Muscle layer of colon (tissue), 2 donors: ENCODE results near the gene KLRC3.
"Not testable (repeated sequence)": the region's sequence is repeated elsewhere in the genome, so short reads cannot be mapped to it uniquely, and the experiment has no call there.

Source experiments
- H3K27ac ChIP-seq: one replicate; pipeline ENCODE4 v1.7.0; 2013; ENCODE audit warnings: low read depth, mild to moderate bottlenecking, low read length, moderate library complexity
- H3K27me3 ChIP-seq, 2 donors: one replicate each; pipeline ENCODE4 v1.7.0; 2013; ENCODE audit warnings: low read length in 2 of 2, mild to moderate bottlenecking in 2 of 2; ENCODE audit not compliant: insufficient read depth in 2 of 2, control insufficient read depth in 1 of 2
- H3K36me3 ChIP-seq: one replicate; pipeline ENCODE4 v1.7.0; 2013; ENCODE audit warnings: mild to moderate bottlenecking, low read length; ENCODE audit not compliant: insufficient read depth
- H3K4me1 ChIP-seq: one replicate; pipeline ENCODE4 v1.7.0; 2013; ENCODE audit warnings: mild to moderate bottlenecking, low read length; ENCODE audit not compliant: insufficient read depth
- H3K4me3 ChIP-seq, 2 donors: one replicate each; pipeline ENCODE4 v1.7.0; 2013; ENCODE audit warnings: low read length in 2 of 2, low read depth in 1 of 2, mild to moderate bottlenecking in 1 of 2, moderate library complexity in 1 of 2
- H3K9ac ChIP-seq: one replicate; pipeline ENCODE4 v1.7.0; 2013; ENCODE audit warnings: low read length
- H3K9me3 ChIP-seq: one replicate; pipeline ENCODE4 v1.7.0; 2013; ENCODE audit warnings: mild to moderate bottlenecking, low read length
- donor health status: abdominal sarcoma.
- donor health status: Adenocarcinoma of cecum.

The KLRC3 gene

GRCh38 chr12:10420334-10420733 lies at the start of gene KLRC3:
Gene KLRC3, minus strand, starts transcription at chr12:10420595. Its CDS starts 45 bp downstream, at chr12:10420550.
- not testable (repeated sequence) for H3K9me3 ChIP-seq, H3K4me1 ChIP-seq, H3K27ac ChIP-seq, H3K27me3 ChIP-seq, H3K36me3 ChIP-seq, H3K9ac ChIP-seq, H3K4me3 ChIP-seq

GRCh38 chr12:10469701-10470100 lies 49.3 kb upstream of the KLRC3 start:
- H3K9ac ChIP-seq: no peak overlapping the region
- no peak overlapping the region for H3K27ac ChIP-seq
- H3K4me3 ChIP-seq: no peak overlapping the region
- H3K27me3 ChIP-seq: no peaks in the 10 kb centered on the region
- H3K9me3 ChIP-seq: no peaks in the 10 kb centered on the region
- no peaks in the 10 kb centered on the region for H3K4me1 ChIP-seq
- H3K36me3 ChIP-seq: no peaks in the 10 kb centered on the region

DNA sequence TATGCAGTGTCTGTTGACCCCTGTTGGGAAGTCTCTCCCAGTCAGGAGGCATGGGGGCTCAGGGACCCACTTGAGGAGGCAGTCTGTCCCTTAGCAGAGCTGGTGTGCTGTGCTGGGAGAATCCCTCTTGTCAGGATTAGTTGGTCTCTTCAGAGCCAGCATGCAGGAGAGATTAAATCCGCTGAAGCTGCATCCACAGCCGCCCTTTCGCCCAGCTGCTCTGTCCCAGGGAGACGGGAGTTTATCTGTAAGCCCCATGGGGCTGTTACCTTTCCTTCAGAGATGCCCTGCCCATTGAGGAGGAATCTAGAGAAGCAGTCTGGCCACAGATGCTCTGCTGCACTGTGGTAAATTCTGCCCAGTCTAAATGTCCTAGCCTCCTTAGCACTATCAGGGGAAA lies 45.9 kb upstream of the KLRC3 start:
- no peak overlapping the region for H3K27ac ChIP-seq
- no peaks in the 10 kb centered on the region for H3K9me3 ChIP-seq
- H3K27me3 ChIP-seq: no peaks in the 10 kb centered on the region
- H3K4me3 ChIP-seq: no peak overlapping the region
- H3K4me1 ChIP-seq: no peaks in the 10 kb centered on the region
- no peaks in the 10 kb centered on the region for H3K36me3 ChIP-seq
- no peak overlapping the region for H3K9ac ChIP-seq

GRCh38 chr12:10457760-10458159 lies 37.4 kb upstream of the KLRC3 start:
- no peaks in the 10 kb centered on the region for H3K36me3 ChIP-seq
- H3K9me3 ChIP-seq: peaks cover 6% of the 10 kb centered on the region
- H3K27ac ChIP-seq: no peak overlapping the region
- no peak overlapping the region for H3K4me3 ChIP-seq
- H3K9ac ChIP-seq: no peak overlapping the region
- no peaks in the 10 kb centered on the region for H3K27me3 ChIP-seq
- no peaks in the 10 kb centered on the region for H3K4me1 ChIP-seq

- H3K27ac ChIP-seq: no peak overlapping the region
- H3K9me3 ChIP-seq: peaks cover 6% of the 10 kb centered on the region
Observed at GRCh38 chr12:10456856-10457255, 36.5 kb upstream of the KLRC3 start.

DNA sequence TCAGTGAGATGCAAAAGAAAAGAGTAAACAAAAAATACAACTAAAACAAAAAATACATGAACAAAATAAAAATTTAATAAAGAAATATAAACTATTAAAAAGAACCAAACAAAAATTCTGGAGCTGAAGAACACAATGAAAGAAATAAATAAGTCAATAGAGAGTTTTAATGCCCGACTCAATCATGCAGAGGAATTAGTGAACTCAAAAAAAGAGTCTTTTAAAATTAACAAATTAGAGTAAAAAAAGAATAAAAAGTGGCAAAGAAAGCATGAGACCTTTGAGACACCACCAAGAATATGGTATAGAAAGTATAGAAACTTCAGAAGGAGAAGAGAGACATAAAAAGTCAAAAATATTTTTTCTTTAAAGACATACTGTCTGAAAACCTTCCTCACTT lies 35.4 kb upstream of the KLRC3 start:
- Histone ChIP-seq H3K4me3 (no peak overlapping the region), H3K9ac (no peak overlapping the region), H3K27ac (no peak overlapping the region), H3K36me3 (no peaks in the 10 kb centered on the region), H3K27me3 (no peaks in the 10 kb centered on the region), H3K4me1 (no peaks in the 10 kb centered on the region), H3K9me3 (peaks cover 6% of the 10 kb centered on the region)

More at GRCh38 chr12:10456856-10457255, 36.5 kb upstream of the KLRC3 start:
- no peaks in the 10 kb centered on the region for H3K27me3 ChIP-seq
- no peaks in the 10 kb centered on the region for H3K36me3 ChIP-seq
- H3K4me3 ChIP-seq: no peak overlapping the region
- H3K4me1 ChIP-seq: no peaks in the 10 kb centered on the region
- no peak overlapping the region for H3K9ac ChIP-seq

GRCh38 chr12:10454531-10454930 lies 34.1 kb upstream of the KLRC3 start:
- no peak overlapping the region for H3K9ac ChIP-seq
- no peaks in the 10 kb centered on the region for H3K36me3 ChIP-seq
- H3K27ac ChIP-seq: no peak overlapping the region
- H3K9me3 ChIP-seq: peaks cover 6% of the 10 kb centered on the region
- H3K4me3 ChIP-seq: no peak overlapping the region
- H3K4me1 ChIP-seq: no peaks in the 10 kb centered on the region
- no peaks in the 10 kb centered on the region for H3K27me3 ChIP-seq

- Histone ChIP-seq H3K9me3 (peaks cover 6% of the 10 kb centered on the region), H3K9ac (no peak within 1 kb of the TSS), H3K27ac (no peak within 1 kb of the TSS), H3K4me3 (no peak within 1 kb of the TSS), H3K27me3 (no peaks in the 10 kb centered on the region), H3K4me1 (no peaks in the 10 kb centered on the region), H3K36me3 (no peaks in the 10 kb centered on the region)
Observed at GRCh38 chr12:10453156-10453555, 32.8 kb upstream of the KLRC3 start, which contains the start of gene KLRC1. Gene KLRC1, minus strand, starts transcription at chr12:10453377. Its CDS starts 2,221 bp downstream, at chr12:10451156.

DNA sequence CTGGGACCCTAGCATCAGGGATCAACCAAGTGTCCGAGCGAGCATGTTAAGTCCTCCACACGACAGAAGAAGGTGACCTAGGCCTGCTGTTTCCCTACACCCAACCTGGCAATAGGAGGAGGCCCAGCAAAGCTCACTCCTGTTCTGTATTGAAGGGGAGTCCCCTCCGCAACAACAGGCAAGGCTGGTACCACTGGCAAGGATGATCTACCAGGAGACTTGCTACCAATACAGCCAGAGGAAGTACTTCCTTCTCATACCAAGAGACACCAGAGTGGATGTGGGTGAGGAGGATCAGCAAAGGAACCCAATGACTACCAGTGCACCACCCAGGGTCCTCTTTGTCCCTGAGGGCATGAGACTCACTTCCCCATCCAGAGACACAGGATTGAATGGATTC lies 27.8 kb upstream of the KLRC3 start:
- Histone ChIP-seq H3K27me3 (no peaks in the 10 kb centered on the region), H3K9ac (no peak overlapping the region), H3K4me3 (no peak overlapping the region), H3K36me3 (no peaks in the 10 kb centered on the region), H3K27ac (no peak overlapping the region), H3K9me3 (no peaks in the 10 kb centered on the region), H3K4me1 (no peaks in the 10 kb centered on the region)

DNA sequence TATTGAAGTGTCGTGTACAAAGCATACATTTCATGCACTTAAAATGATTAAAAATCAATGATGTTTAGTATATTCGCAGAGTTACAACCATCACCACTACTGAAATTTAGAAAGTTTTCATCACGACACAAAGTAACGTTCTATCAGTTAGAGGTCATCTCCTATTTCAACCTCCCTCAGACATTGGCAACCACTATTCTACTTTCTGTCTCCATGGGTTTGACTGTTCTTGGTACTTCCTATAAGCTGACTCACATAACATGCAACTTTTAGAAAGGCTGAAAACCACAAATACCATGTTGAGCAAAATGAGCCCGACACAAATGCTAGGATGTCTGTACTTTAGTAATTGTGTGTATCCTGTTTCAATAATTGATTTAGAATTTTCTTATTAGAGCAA lies 25.7 kb upstream of the KLRC3 start:
- H3K4me1 ChIP-seq, H3K9me3 ChIP-seq, H3K27me3 ChIP-seq, H3K4me3 ChIP-seq, H3K36me3 ChIP-seq, H3K9ac ChIP-seq, H3K27ac ChIP-seq: not testable (repeated sequence)

DNA sequence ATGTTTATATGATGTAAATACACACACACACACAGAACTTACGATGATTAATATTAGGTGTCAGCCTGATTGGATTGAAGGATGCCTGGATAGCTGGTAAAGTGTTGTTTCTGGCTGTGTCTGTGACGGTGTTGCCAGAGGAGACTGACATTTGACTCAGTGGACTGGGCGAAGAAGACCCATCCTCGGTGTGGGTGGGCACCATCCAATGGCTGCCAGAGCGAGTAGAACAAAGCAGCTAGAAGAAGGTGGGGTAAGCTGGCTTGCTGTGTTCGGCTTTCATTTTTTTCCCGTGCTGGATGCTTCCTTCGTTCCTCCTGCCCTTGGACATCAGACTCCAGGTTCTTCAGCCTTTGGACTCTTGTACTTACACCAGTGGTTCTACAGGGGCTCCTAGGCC lies 20.7 kb upstream of the KLRC3 start:
- not testable (repeated sequence) for H3K4me3 ChIP-seq, H3K9ac ChIP-seq, H3K9me3 ChIP-seq, H3K4me1 ChIP-seq, H3K27me3 ChIP-seq, H3K27ac ChIP-seq, H3K36me3 ChIP-seq

DNA sequence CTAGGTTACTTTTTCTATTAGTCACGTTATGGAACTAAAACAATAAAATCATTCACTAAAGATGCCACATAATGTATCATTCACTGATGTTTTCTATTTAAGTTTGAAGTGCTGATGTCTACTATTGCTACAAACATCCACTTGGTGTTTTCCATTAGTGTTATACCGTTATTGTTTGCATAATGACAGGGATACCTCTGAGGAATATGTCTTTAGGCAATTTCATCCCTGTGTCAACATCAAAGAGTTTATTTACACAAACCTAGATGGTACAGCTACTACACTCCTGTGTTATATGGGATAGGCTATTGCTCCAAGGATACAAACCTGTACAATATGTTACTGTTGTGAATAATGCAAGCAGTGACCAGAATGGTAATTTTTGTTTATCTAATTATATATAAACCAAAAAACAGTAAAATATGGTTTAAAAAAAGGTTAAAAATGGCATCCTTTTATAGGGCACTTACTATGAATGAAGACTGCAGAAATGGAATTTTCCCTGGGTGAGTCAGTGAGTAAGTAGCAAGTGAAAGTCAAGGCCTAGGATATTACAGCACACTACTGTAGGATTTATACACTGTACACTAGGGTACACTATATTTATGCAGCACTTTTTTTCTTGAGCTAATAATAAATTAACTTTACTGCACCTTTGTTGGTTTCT lies 19.3 kb upstream of the KLRC3 start:
- H3K9ac ChIP-seq, H3K27me3 ChIP-seq, H3K27ac ChIP-seq, H3K4me1 ChIP-seq, H3K4me3 ChIP-seq, H3K9me3 ChIP-seq, H3K36me3 ChIP-seq: not testable (repeated sequence)
